Sigmoid colon (tissue), 4 donors: ENCODE results near the gene ALOX12B.

Source experiments
- POLR2A ChIP-seq, 2 donors: fragments of 450-650 bp; IDR thresholded peaks; one replicate each; pipeline ENCODE4 v1.6.1; 2016; ENCODE audit warnings: antibody characterized with exemption in 2 of 2, mild to moderate bottlenecking in 2 of 2, moderate library complexity in 2 of 2
- POLR2AphosphoS5 ChIP-seq, 4 donors: sonication (generic); formaldehyde crosslinking; IDR thresholded peaks; one replicate each; pipeline ENCODE4 v1.6.1; 2017; ENCODE audit warnings: antibody characterized with exemption in 4 of 4
- TF ChIP-seq, protein P1 (sequence below), 4 experiments: fragments of 450-650 bp in 3 of 4; fragments of 200-600 bp in 1 of 4; IDR thresholded peaks; one replicate each; pipeline ENCODE4 v1.5.1; 2016 to 2019; ENCODE audit warnings: antibody characterized with exemption in 4 of 4, mild to moderate bottlenecking in 3 of 4, moderate library complexity in 2 of 4

DNA sequence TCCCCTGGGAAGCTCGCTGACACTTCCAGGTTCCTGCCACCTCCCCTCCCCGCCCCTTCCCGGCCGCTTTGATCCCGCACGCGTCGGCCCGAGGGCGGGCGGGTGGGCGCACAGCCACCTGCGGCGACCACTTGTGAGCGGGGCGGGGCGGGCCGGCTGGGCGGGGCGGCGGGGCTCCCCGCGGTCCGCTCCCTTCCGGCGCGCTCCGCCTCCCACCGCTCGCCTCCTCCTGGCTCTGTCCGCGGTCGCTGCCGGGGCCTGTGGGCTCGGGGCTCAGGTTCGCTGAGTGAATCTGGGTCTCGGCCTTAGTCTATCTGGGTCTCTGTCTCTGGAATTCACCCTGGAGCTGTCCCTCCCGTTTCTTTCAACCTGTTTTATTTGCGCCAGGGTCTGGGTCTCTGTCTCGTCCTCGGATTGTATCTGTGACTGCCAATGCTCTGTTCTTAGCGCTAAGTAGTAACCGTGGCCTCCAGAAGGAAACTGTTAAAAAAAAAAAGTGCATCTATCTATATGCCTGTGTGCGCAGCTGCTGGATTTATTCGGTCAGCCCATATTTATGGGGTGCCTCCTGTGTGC lies 39.1 kb upstream of the ALOX12B start:
- TF ChIP-seq, protein P1, sequence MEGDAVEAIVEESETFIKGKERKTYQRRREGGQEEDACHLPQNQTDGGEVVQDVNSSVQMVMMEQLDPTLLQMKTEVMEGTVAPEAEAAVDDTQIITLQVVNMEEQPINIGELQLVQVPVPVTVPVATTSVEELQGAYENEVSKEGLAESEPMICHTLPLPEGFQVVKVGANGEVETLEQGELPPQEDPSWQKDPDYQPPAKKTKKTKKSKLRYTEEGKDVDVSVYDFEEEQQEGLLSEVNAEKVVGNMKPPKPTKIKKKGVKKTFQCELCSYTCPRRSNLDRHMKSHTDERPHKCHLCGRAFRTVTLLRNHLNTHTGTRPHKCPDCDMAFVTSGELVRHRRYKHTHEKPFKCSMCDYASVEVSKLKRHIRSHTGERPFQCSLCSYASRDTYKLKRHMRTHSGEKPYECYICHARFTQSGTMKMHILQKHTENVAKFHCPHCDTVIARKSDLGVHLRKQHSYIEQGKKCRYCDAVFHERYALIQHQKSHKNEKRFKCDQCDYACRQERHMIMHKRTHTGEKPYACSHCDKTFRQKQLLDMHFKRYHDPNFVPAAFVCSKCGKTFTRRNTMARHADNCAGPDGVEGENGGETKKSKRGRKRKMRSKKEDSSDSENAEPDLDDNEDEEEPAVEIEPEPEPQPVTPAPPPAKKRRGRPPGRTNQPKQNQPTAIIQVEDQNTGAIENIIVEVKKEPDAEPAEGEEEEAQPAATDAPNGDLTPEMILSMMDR (IDR thresholded peaks at IDR 0.05): no peak
- TF ChIP-seq POLR2AphosphoS5 (IDR thresholded peaks at IDR 0.05) (no peak), POLR2A (IDR thresholded peaks at IDR 0.05) (no peak)
